IgD-negative memory B cell (primary cell): ENCODE data around the gene PYGL. TPM values are rescaled to one million over a fixed set of nuclear protein-coding genes. Genes with fewer than 3 reads are reported as not detected.

Source experiments
- H3K27ac Mint-ChIP-seq, 3 donors: one replicate each; pipeline ENCODE4 v1.8.0; 2020 to 2022; ENCODE audit warnings: mild to moderate bottlenecking in 3 of 3, mixed read lengths in 3 of 3, moderate library complexity in 1 of 3
- H3K27me3 Mint-ChIP-seq: one replicate; pipeline ENCODE4 v1.8.0; 2021; ENCODE audit warnings: mixed read lengths
- H3K36me3 Mint-ChIP-seq: one replicate; pipeline ENCODE4 v1.8.0; 2020; ENCODE audit warnings: mild to moderate bottlenecking, mixed read lengths
- H3K4me1 Mint-ChIP-seq, 3 donors: one replicate each; pipeline ENCODE4 v1.8.0; 2020 to 2022; ENCODE audit warnings: mixed read lengths in 3 of 3, mild to moderate bottlenecking in 1 of 3
- H3K4me3 Mint-ChIP-seq, 4 donors: one replicate each; pipeline ENCODE4 v1.8.0; 2020 to 2022; ENCODE audit warnings: mild to moderate bottlenecking in 4 of 4, mixed read lengths in 4 of 4, moderate library complexity in 3 of 4
- H3K9me3 Mint-ChIP-seq, 3 donors: one replicate each; pipeline ENCODE4 v1.8.0; 2020 to 2021; ENCODE audit warnings: mixed read lengths in 3 of 3, mild to moderate bottlenecking in 1 of 3
- polyA plus RNA-seq: library from polyadenylated mRNA; unstranded; fragments of 300-500 nt; fragmentation: Illumina TruSeq; gene quantifications from one replicate; pipeline ENCODE4 v1.2.3, GENCODE V29; 2021

The PYGL gene
- polyA plus RNA-seq, 1 donor from 2014 or later: 0.20 TPM

- Mint-ChIP-seq H3K4me1 (peaks cover 0 to 1% (median 0%) of the 10 kb centered on the region in 3 donors), H3K27me3 (peaks cover 29% of the 10 kb centered on the region), H3K27ac (no peak overlapping the region), H3K4me3 (no peak overlapping the region), H3K36me3 (no peaks in the 10 kb centered on the region), H3K9me3 (no peaks in the 10 kb centered on the region)
Measured at GRCh38 chr14:50883827-50884197, 60.5 kb downstream of the PYGL start.

GRCh38 chr14:50882932-50883826 is 61.1 kb downstream of the PYGL start:
- no peak overlapping the region for H3K4me3 Mint-ChIP-seq
- H3K27me3 Mint-ChIP-seq: peaks cover 30% of the 10 kb centered on the region
- H3K36me3 Mint-ChIP-seq: no peaks in the 10 kb centered on the region
- no peaks in the 10 kb centered on the region for H3K9me3 Mint-ChIP-seq
- H3K4me1 Mint-ChIP-seq: peaks cover 0 to 1% (median 0%) of the 10 kb centered on the region in 3 donors
- no peak overlapping the region for H3K27ac Mint-ChIP-seq

- Mint-ChIP-seq H3K27ac (peak overlapping the region in 1 of 3 donors; percentile 11), H3K4me3 (peak overlapping the region in 1 of 4 donors; percentile 88), H3K27me3 (peaks cover 35% of the 10 kb centered on the region), H3K9me3 (no peaks in the 10 kb centered on the region), H3K36me3 (no peaks in the 10 kb centered on the region), H3K4me1 (peaks cover 10 to 23% (median 19%) of the 10 kb centered on the region in 3 donors)
Measured at GRCh38 chr14:50875359-50876070, 68.8 kb downstream of the PYGL start.

- Mint-ChIP-seq H3K36me3 (no peaks in the 10 kb centered on the region), H3K4me1 (peaks cover 10 to 23% (median 19%) of the 10 kb centered on the region in 3 donors), H3K4me3 (peak overlapping the region in 2 of 4 donors; percentile 34 to 58), H3K9me3 (no peaks in the 10 kb centered on the region), H3K27ac (peak overlapping the region in 1 of 3 donors; percentile 1), H3K27me3 (peaks cover 41% of the 10 kb centered on the region)
Measured at GRCh38 chr14:50874757-50875156, 69.5 kb downstream of the PYGL start.

- H3K27ac Mint-ChIP-seq: no peak within 1 kb of the TSS
- H3K36me3 Mint-ChIP-seq: no peaks in the 10 kb centered on the region
- H3K4me3 Mint-ChIP-seq: peak within 1 kb of the TSS in 1 of 4 donors; percentile 28
- peaks cover 10 to 22% (median 19%) of the 10 kb centered on the region in 3 donors for H3K4me1 Mint-ChIP-seq
- no peaks in the 10 kb centered on the region for H3K9me3 Mint-ChIP-seq
- H3K27me3 Mint-ChIP-seq: peaks cover 43% of the 10 kb centered on the region
Measured at GRCh38 chr14:50871914-50872732, 72.2 kb downstream of the PYGL start, which contains the start of gene ABHD12B. Gene ABHD12B (plus strand): TSS chr14:50872053. CDS start chr14:50872175, 122 bp downstream.

- peaks cover 47% of the 10 kb centered on the region for H3K27me3 Mint-ChIP-seq
- H3K27ac Mint-ChIP-seq: no peak overlapping the region
Measured at GRCh38 chr14:50871228-50871627, 73.1 kb downstream of the PYGL start.

GRCh38 chr14:50865391-50866076 is 78.7 kb downstream of the PYGL start:
- H3K27me3 Mint-ChIP-seq: peaks cover 22% of the 10 kb centered on the region
- no peaks in the 10 kb centered on the region for H3K36me3 Mint-ChIP-seq
- no peak overlapping the region for H3K4me3 Mint-ChIP-seq
- H3K9me3 Mint-ChIP-seq: no peaks in the 10 kb centered on the region
- peaks cover 0 to 1% (median 0%) of the 10 kb centered on the region in 3 donors for H3K4me1 Mint-ChIP-seq
- H3K27ac Mint-ChIP-seq: no peak overlapping the region

More at GRCh38 chr14:50871228-50871627, 73.1 kb downstream of the PYGL start:
- Mint-ChIP-seq H3K4me1 (peaks cover 10 to 22% (median 19%) of the 10 kb centered on the region in 3 donors), H3K9me3 (no peaks in the 10 kb centered on the region), H3K36me3 (no peaks in the 10 kb centered on the region), H3K4me3 (peak overlapping the region in 1 of 4 donors; percentile 28)

GRCh38 chr14:50864946-50865345 is 79.3 kb downstream of the PYGL start:
- Mint-ChIP-seq H3K27me3 (peaks cover 17% of the 10 kb centered on the region), H3K4me3 (no peak overlapping the region), H3K27ac (no peak overlapping the region), H3K4me1 (peaks cover 3 to 6% (median 3%) of the 10 kb centered on the region in 3 donors), H3K36me3 (no peaks in the 10 kb centered on the region), H3K9me3 (no peaks in the 10 kb centered on the region)

GRCh38 chr14:50864237-50864636 is 80.0 kb downstream of the PYGL start:
- Mint-ChIP-seq H3K9me3 (no peaks in the 10 kb centered on the region), H3K4me3 (no peak overlapping the region), H3K27me3 (peaks cover 11% of the 10 kb centered on the region), H3K36me3 (no peaks in the 10 kb centered on the region), H3K4me1 (peaks cover 4 to 6% (median 4%) of the 10 kb centered on the region in 3 donors), H3K27ac (no peak overlapping the region)

- no peaks in the 10 kb centered on the region for H3K36me3 Mint-ChIP-seq
- no peak overlapping the region for H3K4me3 Mint-ChIP-seq
- peaks cover 5% of the 10 kb centered on the region for H3K27me3 Mint-ChIP-seq
- H3K9me3 Mint-ChIP-seq: no peaks in the 10 kb centered on the region
- no peak overlapping the region for H3K27ac Mint-ChIP-seq
- peaks cover 4 to 6% (median 4%) of the 10 kb centered on the region in 3 donors for H3K4me1 Mint-ChIP-seq
Measured at GRCh38 chr14:50862036-50862570, 82.2 kb downstream of the PYGL start.

GRCh38 chr14:50860478-50861086 is 83.7 kb downstream of the PYGL start:
- H3K4me3 Mint-ChIP-seq: peak overlapping the region; percentile 75 to 95 (median 89)
- no peaks in the 10 kb centered on the region for H3K9me3 Mint-ChIP-seq
- H3K27me3 Mint-ChIP-seq: no peaks in the 10 kb centered on the region
- H3K27ac Mint-ChIP-seq: peak overlapping the region; percentile 43 to 93 (median 91)
- H3K4me1 Mint-ChIP-seq: peaks cover 4 to 8% (median 6%) of the 10 kb centered on the region in 3 donors
- H3K36me3 Mint-ChIP-seq: no peaks in the 10 kb centered on the region

GRCh38 chr14:50859296-50859624 is 85.0 kb downstream of the PYGL start:
- peak overlapping the region in 1 of 3 donors; percentile 91 for H3K27ac Mint-ChIP-seq
- no peaks in the 10 kb centered on the region for H3K27me3 Mint-ChIP-seq
- H3K4me1 Mint-ChIP-seq: peaks cover 4 to 9% (median 6%) of the 10 kb centered on the region in 3 donors
- peak overlapping the region; percentile 39 to 95 (median 82) for H3K4me3 Mint-ChIP-seq
- no peaks in the 10 kb centered on the region for H3K36me3 Mint-ChIP-seq
- H3K9me3 Mint-ChIP-seq: no peaks in the 10 kb centered on the region

GRCh38 chr14:50856660-50857059 is 87.6 kb downstream of the PYGL start:
- no peaks in the 10 kb centered on the region for H3K9me3 Mint-ChIP-seq
- peaks cover 4 to 9% (median 6%) of the 10 kb centered on the region in 3 donors for H3K4me1 Mint-ChIP-seq
- no peak overlapping the region for H3K27ac Mint-ChIP-seq
- no peaks in the 10 kb centered on the region for H3K36me3 Mint-ChIP-seq
- H3K27me3 Mint-ChIP-seq: no peaks in the 10 kb centered on the region
- H3K4me3 Mint-ChIP-seq: peak overlapping the region in 1 of 4 donors; percentile 2
